SKM-1 (cell line): ENCODE results near the gene PAPSS2.

Source experiments
- DNase-seq: peaks from one replicate; lab custom pipeline; 2025; ENCODE audit not compliant: unreplicated experiment; lab: John Stamatoyannopoulos, UW

PAPSS2 gene

GRCh38 chr10:87775766-87776165 lies 116.1 kb downstream of the PAPSS2 start:
- no peak for DNase-seq

GRCh38 chr10:87776328-87776727 lies 116.7 kb downstream of the PAPSS2 start:
- DNase-seq, result no peak

GRCh38 chr10:87781545-87781944 lies 121.9 kb downstream of the PAPSS2 start:
- no peak for DNase-seq

- DNase-seq, result no peak
Observed at GRCh38 chr10:87782721-87783120, 123.0 kb downstream of the PAPSS2 start.

- DNase-seq, result no peak
Observed at GRCh38 chr10:87786421-87786820, 126.7 kb downstream of the PAPSS2 start.

- DNase-seq, result no peak
Observed at GRCh38 chr10:87790185-87790584, 130.5 kb downstream of the PAPSS2 start.

- no peak for DNase-seq
Observed at GRCh38 chr10:87794285-87794684, 134.6 kb downstream of the PAPSS2 start.
